ENCODE measurements around the gene THRB.

The THRB gene

DNA sequence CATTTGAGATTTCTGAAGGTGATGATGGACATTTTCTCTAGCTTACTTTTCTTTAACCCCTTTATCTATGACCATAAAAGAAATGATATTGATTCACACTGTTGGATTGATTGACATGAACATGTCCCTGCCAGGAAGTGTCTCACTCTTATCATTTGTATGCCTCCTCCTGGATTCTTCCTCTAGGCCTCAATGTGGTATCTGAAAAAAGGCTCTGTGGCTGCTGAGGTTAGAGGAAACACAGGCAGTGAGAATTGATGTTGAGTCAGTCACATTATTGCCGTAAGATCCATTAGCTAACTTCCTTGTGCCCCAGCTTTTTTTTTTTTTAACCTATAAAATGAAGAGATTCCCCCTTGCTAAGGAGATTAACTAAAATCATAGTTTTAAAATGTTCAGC lies 8.0 kb upstream of the THRB start:
- Histone ChIP-seq H3K27me3 (ENCODE audit: control insufficient read depth, insufficient read depth, low read length, poor library complexity, severe bottlenecking) (no peaks in the 10 kb centered on the region), H3K4me3 (ENCODE audit: insufficient read depth, low read depth, low read length) (no peak overlapping the region), H3K36me3 (ENCODE audit: control insufficient read depth, insufficient read depth, low read length) (no peaks in the 10 kb centered on the region), H3K9me3 (ENCODE audit: control insufficient read depth, low read length) (no peaks in the 10 kb centered on the region), H3K27ac (ENCODE audit: insufficient read depth, low read depth, low read length, poor library complexity, severe bottlenecking) (no peak overlapping the region), H3K4me1 (ENCODE audit: control insufficient read depth, insufficient read depth, low read length) (no peaks in the 10 kb centered on the region)
- 86% methylated on average over 1 of the region's 1 CpG; no CpG with 5 or more reads in 1 of the 2 experiments for WGBS, 2 experiments

DNA sequence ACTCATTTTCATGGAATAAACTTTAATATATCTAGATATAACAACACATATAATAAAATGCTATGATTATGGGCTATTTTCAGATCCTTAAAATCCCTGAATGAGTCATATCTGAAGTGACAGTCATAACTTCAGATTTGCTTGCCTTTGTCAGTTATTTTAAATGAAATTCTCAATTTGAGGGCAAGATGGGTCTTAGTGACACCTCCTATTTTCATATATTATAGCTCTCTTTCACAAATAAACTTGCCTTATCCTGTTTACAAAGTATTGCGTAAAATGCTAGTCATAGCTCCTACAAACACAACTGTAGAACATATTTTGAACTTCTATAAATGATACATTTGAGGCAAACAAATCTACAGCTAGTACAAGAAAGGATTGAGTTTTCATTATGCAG lies 6.2 kb upstream of the THRB start:
- no peaks in the 10 kb centered on the region for H3K9me3 ChIP-seq (ENCODE audit: control insufficient read depth, low read length)
- peaks cover 8% of the 10 kb centered on the region for H3K27me3 ChIP-seq (ENCODE audit: control insufficient read depth, insufficient read depth, low read length, poor library complexity, severe bottlenecking)
- H3K4me3 ChIP-seq (ENCODE audit: insufficient read depth, low read depth, low read length): no peak overlapping the region
- no peaks in the 10 kb centered on the region for H3K4me1 ChIP-seq (ENCODE audit: control insufficient read depth, insufficient read depth, low read length)
- no peaks in the 10 kb centered on the region for H3K36me3 ChIP-seq (ENCODE audit: control insufficient read depth, insufficient read depth, low read length)
- H3K27ac ChIP-seq (ENCODE audit: insufficient read depth, low read depth, low read length, poor library complexity, severe bottlenecking): no peak overlapping the region
- 94 to 100% methylated on average over 1 of the region's 1 CpG for WGBS, 2 experiments

DNA sequence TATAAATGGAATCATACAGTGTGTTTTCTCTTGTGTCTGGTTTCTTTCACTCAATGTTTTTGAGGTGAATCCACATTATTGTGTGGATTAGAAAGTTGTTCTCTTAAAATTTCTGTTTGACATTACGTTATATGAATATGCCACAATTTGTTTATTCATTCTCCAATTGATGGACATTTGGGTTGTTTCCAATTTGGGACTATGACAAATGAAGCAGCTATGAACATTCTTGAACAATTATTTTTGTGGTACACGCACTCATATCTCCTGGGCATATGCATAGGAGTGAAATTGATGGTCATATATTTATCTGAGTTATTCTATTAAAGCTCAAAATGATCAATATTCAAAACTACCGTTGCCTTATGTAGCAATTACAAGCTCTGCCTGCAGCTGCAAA lies 5.3 kb upstream of the THRB start:
- Histone ChIP-seq H3K4me1 (ENCODE audit: control insufficient read depth, insufficient read depth, low read length) (no peaks in the 10 kb centered on the region), H3K9me3 (ENCODE audit: control insufficient read depth, low read length) (no peaks in the 10 kb centered on the region), H3K4me3 (ENCODE audit: insufficient read depth, low read depth, low read length) (no peak overlapping the region), H3K27ac (ENCODE audit: insufficient read depth, low read depth, low read length, poor library complexity, severe bottlenecking) (no peak overlapping the region), H3K36me3 (ENCODE audit: control insufficient read depth, insufficient read depth, low read length) (no peaks in the 10 kb centered on the region), H3K27me3 (ENCODE audit: control insufficient read depth, insufficient read depth, low read length, poor library complexity, severe bottlenecking) (peaks cover 16% of the 10 kb centered on the region)
- 86 to 100% methylated on average over 2 of the region's 3 CpGs for WGBS, 2 experiments

DNA sequence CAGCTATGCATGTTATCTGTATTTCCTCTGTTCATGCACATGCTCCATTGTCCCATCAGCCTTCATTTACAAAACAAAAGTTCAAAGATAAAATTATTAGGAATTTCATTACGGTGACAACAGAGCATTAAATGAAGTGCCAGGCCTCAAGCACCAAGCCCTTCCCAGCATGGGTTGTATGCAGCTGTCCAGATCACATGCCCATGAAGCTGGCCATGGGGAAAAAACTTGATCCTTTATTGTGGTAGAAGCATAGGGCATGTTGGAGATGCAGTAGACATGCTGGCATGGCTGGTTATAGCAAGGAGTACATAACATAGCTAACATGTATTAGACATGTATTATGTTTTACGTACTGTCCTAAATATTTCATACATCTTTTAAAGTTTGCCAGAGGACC lies 4.1 kb upstream of the THRB start:
- Histone ChIP-seq H3K4me3 (ENCODE audit: insufficient read depth, low read depth, low read length) (no peak overlapping the region), H3K36me3 (ENCODE audit: control insufficient read depth, insufficient read depth, low read length) (no peaks in the 10 kb centered on the region), H3K9me3 (ENCODE audit: control insufficient read depth, low read length) (no peaks in the 10 kb centered on the region), H3K4me1 (ENCODE audit: control insufficient read depth, insufficient read depth, low read length) (no peaks in the 10 kb centered on the region), H3K27me3 (ENCODE audit: control insufficient read depth, insufficient read depth, low read length, poor library complexity, severe bottlenecking) (peaks cover 28% of the 10 kb centered on the region), H3K27ac (ENCODE audit: insufficient read depth, low read depth, low read length, poor library complexity, severe bottlenecking) (no peak overlapping the region)
- WGBS, 2 experiments: 67 to 75% methylated on average over 1 to 2 of the region's 2 CpGs

DNA sequence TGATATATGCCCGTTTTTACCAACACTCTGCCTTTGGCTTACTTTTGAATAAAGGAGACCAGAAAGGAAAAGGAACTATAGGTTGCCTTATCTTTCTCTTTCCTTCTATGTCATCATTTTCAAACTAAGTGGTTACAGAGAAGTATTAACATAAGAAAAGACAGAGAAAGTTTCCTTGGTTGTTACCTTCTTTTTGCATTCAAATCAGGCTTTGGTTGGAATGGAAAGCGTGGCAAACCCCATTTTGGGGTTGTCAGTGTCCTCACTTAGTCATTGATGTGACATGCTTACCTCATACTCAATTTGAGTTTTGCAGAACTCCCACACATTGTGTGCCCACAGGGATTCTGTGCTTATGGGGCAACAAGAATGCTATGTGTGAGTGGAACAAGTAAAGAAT lies 3.7 kb upstream of the THRB start:
- 51 to 54% methylated on average over 2 of the region's 2 CpGs for WGBS, 2 experiments
- H3K4me1 ChIP-seq (ENCODE audit: control insufficient read depth, insufficient read depth, low read length): no peaks in the 10 kb centered on the region
- peaks cover 32% of the 10 kb centered on the region for H3K27me3 ChIP-seq (ENCODE audit: control insufficient read depth, insufficient read depth, low read length, poor library complexity, severe bottlenecking)
- no peak overlapping the region for H3K4me3 ChIP-seq (ENCODE audit: insufficient read depth, low read depth, low read length)
- no peaks in the 10 kb centered on the region for H3K36me3 ChIP-seq (ENCODE audit: control insufficient read depth, insufficient read depth, low read length)
- H3K9me3 ChIP-seq (ENCODE audit: control insufficient read depth, low read length): no peaks in the 10 kb centered on the region
- no peak overlapping the region for H3K27ac ChIP-seq (ENCODE audit: insufficient read depth, low read depth, low read length, poor library complexity, severe bottlenecking)

DNA sequence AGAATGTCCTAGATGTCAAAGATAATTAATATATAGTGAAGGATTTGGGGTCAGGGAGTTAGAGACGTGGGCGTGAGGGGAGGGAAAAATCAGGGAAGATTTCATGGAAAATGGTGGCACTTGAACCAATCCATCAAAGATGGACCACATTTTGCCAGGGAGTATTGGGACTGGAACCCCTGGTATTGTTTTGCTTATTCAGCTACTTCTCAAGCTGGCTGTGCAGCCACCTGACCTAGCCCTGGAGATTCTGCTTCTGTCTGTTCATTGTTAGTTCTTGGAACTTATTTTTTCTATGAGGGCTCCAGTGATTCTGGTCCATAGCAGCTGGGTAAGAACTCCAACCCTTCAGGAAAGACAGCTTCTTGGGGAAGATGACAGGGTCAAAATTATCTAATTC lies 3.3 kb upstream of the THRB start:
- Histone ChIP-seq H3K27me3 (ENCODE audit: control insufficient read depth, insufficient read depth, low read length, poor library complexity, severe bottlenecking) (peaks cover 36% of the 10 kb centered on the region), H3K36me3 (ENCODE audit: control insufficient read depth, insufficient read depth, low read length) (no peaks in the 10 kb centered on the region), H3K4me3 (ENCODE audit: insufficient read depth, low read depth, low read length) (no peak overlapping the region), H3K9me3 (ENCODE audit: control insufficient read depth, low read length) (no peaks in the 10 kb centered on the region), H3K4me1 (ENCODE audit: control insufficient read depth, insufficient read depth, low read length) (no peaks in the 10 kb centered on the region), H3K27ac (ENCODE audit: insufficient read depth, low read depth, low read length, poor library complexity, severe bottlenecking) (no peak overlapping the region)
- WGBS, 2 experiments: 91 to 97% methylated on average over 2 of the region's 2 CpGs

DNA sequence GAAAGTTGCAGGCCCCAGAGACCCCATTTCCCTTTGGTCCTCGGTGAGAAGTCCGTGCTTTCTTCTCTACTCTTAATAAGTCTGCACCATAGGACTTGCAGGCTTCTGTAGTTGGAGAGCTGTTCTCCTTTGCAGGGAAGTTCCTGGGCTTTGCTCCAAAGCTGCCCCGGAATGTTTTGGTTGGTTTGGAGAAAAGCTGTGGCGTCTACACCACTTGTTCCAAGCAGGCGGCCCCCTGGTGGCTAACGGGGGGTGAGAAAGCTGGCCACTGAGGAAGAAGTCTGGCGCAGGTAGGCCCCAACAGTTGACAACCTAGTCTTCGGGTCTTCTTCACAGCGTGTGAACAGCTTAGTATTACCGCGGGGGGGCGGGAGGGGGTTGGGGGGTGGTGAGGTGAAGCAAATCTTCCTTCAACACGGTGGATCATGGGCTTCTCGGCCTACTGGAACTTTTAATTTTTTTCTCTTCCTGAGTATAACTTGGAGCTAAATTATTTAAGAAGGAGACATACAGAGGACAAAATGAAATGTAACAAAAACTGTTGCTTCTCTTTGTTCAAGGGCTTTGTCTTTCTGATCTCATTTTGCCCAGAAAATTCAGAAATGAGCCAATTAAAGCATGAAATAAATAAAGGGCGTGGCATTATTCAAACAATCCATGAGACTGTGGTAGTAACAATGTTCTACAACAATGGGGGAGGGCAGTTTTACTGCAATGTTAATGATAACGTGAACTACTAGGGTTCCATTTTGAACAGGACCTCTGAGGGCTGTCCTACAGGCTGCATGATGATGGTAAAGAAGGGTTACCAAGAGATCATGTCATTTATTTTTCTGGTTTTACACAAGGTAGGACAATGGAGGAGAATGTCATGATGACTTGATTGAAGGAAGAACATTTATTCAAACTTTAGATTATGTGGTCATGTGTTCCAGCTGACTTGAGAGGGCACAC lies 2.2 kb upstream of the THRB start:
- no peak overlapping the region for H3K27ac ChIP-seq (ENCODE audit: insufficient read depth, low read depth, low read length, poor library complexity, severe bottlenecking)
- no peaks in the 10 kb centered on the region for H3K36me3 ChIP-seq (ENCODE audit: control insufficient read depth, insufficient read depth, low read length)
- no peaks in the 10 kb centered on the region for H3K4me1 ChIP-seq (ENCODE audit: control insufficient read depth, insufficient read depth, low read length)
- no peaks in the 10 kb centered on the region for H3K9me3 ChIP-seq (ENCODE audit: control insufficient read depth, low read length)
- H3K27me3 ChIP-seq (ENCODE audit: control insufficient read depth, insufficient read depth, low read length, poor library complexity, severe bottlenecking): peaks cover 48% of the 10 kb centered on the region
- no peak overlapping the region for H3K4me3 ChIP-seq (ENCODE audit: insufficient read depth, low read depth, low read length)
- WGBS, 2 experiments: 43 to 57% methylated on average over 11 to 15 of the region's 16 CpGs

DNA sequence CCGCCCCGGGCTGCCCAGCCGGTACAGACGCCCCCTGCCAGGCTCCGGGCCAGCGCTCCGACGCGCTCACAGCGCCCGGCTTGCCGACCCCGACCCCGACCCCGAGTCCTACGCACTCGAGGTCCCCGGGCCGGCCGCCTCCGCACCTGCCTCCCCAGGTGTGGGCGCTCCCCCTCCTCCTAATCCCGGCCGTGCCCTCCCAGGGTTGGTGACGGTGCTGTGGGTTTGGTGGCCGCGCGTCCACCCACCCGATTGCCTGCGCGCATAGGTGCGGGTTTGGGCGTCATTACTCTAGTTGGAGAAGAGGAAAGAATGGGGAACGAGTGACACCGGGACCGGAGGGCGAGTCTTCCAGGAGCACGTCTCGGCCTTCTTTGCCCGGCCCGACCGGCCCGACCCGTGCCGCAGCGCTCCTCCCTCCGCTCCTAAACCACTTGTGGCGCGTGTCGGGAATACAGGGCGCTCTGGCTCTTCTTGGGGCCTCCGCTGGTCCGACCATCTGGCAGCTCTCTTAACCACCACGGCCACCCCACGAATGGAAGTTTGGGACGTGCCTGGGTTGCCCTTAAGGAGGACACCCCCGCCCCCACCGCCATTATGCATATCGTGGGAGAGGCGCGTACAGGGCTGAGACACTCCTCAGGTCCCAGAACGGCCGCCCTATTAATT lies 810 bp upstream of the THRB start:
- H3K9me3 ChIP-seq (ENCODE audit: control insufficient read depth, low read length): no peaks in the 10 kb centered on the region
- peak overlapping the region; percentile 67 for H3K4me3 ChIP-seq (ENCODE audit: insufficient read depth, low read depth, low read length)
- H3K27ac ChIP-seq (ENCODE audit: insufficient read depth, low read depth, low read length, poor library complexity, severe bottlenecking): no peak overlapping the region
- H3K4me1 ChIP-seq (ENCODE audit: control insufficient read depth, insufficient read depth, low read length): no peaks in the 10 kb centered on the region
- WGBS, 2 experiments: 2 to 3% methylated on average over 63 of the region's 63 CpGs
- peaks cover 52% of the 10 kb centered on the region for H3K27me3 ChIP-seq (ENCODE audit: control insufficient read depth, insufficient read depth, low read length, poor library complexity, severe bottlenecking)
- H3K36me3 ChIP-seq (ENCODE audit: control insufficient read depth, insufficient read depth, low read length): no peaks in the 10 kb centered on the region

DNA sequence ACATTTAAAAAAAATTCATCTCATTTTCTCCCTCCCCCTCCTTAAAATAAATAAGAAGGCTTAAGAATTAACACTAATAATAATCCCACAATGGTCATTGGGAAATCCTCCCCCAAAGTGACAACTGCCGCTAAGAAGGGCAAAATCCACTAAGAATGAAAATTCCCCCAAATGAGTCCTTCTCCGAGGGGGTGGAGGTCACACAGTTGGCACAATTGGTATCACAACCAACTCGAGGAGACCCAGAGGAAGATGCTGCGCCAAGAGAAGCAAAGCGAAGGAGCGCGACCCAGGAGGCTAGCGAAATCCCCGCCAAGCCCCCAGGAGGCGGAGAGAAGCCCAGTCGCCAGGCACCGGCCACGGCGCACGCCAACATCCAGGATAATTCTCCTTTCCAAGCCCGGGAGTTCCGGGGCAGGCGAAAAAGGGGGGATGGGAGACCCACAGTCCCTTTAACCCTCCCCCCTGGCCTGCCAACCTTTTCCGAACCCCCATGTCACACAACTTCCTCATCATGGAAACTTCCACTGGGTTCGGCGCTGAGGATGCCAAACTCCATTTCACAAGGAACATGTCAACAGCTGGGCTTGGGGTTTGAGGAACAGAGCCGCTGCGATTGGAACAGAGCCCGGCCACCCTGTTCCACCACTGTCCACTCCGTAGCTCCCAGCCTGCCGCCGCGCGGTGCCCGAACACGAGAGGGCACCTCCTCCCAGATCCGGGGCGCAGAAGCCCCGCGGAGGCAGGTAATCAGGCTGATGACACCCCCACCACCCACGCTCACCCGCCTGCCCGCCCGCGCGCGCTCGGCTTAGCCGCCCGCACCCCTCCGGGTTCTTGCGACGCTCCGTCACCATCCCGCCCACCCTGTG lies 668 bp downstream of the THRB start:
- peaks cover 52% of the 10 kb centered on the region for H3K27me3 ChIP-seq (ENCODE audit: control insufficient read depth, insufficient read depth, low read length, poor library complexity, severe bottlenecking)
- no peaks in the 10 kb centered on the region for H3K4me1 ChIP-seq (ENCODE audit: control insufficient read depth, insufficient read depth, low read length)
- no peaks in the 10 kb centered on the region for H3K36me3 ChIP-seq (ENCODE audit: control insufficient read depth, insufficient read depth, low read length)
- H3K4me3 ChIP-seq (ENCODE audit: insufficient read depth, low read depth, low read length): peak overlapping the region; percentile 67
- H3K27ac ChIP-seq (ENCODE audit: insufficient read depth, low read depth, low read length, poor library complexity, severe bottlenecking): no peak overlapping the region
- H3K9me3 ChIP-seq (ENCODE audit: control insufficient read depth, low read length): no peaks in the 10 kb centered on the region
- 0 to 1% methylated on average over 50 of the region's 50 CpGs for WGBS, 2 experiments
